K562 (cell line): Measurements from ENCODE around the gene THADA.

ENCODE experiments used
- CREB1 ChIP-seq, 2 experiments: sonication (generic) in 1 of 2; formaldehyde crosslinking in 1 of 2; IDR thresholded peaks; 2 replicates each; pipeline versions ENCODE4 v1.6.1 to v1.8.0; 2012 to 2022; ENCODE audit warnings: inconsistent platforms in 1 of 2, mild to moderate bottlenecking in 1 of 2, missing genetic modification reagents in 1 of 2, moderate library complexity in 1 of 2
- FUS ChIP-seq: fragments of 200-400 bp; formaldehyde crosslinking; optimal IDR thresholded peaks from 2 replicates; pipeline ENCODE3; 2017; ENCODE audit warnings: low read depth, low read length
- NEUROD1 ChIP-seq: fragments of 150-350 bp; IDR thresholded peaks from 2 replicates; pipeline ENCODE4 v1.6.1; 2014; ENCODE audit warnings: borderline replicate concordance, low read length, low read depth; ENCODE audit not compliant: partially characterized antibody
- PHF20 ChIP-seq: fragments of 450-650 bp; IDR thresholded peaks from 2 replicates; pipeline ENCODE4 v1.6.1; 2018; ENCODE audit not compliant: partially characterized antibody
- TF ChIP-seq, protein P1 (sequence below): sonication (generic); formaldehyde crosslinking; IDR thresholded peaks from 2 replicates; pipeline ENCODE4 v1.8.1; 2022; ENCODE audit warnings: missing genetic modification reagents
- TF ChIP-seq, protein P2 (sequence below), 3 experiments: IDR thresholded peaks in 2 of 3; conservative IDR thresholded peaks in 1 of 3; 2 replicates each; pipeline ENCODE4 v1.5.1; 2011 to 2012; ENCODE audit warnings: low read length in 3 of 3, mild to moderate bottlenecking in 3 of 3, control low read depth in 2 of 3, improper control_type of control experiment in 1 of 3, inconsistent platforms in 1 of 3, low read depth in 1 of 3, mixed read lengths in 1 of 3, moderate library complexity in 1 of 3; ENCODE audit not compliant: insufficient read depth in 2 of 3

DNA sequence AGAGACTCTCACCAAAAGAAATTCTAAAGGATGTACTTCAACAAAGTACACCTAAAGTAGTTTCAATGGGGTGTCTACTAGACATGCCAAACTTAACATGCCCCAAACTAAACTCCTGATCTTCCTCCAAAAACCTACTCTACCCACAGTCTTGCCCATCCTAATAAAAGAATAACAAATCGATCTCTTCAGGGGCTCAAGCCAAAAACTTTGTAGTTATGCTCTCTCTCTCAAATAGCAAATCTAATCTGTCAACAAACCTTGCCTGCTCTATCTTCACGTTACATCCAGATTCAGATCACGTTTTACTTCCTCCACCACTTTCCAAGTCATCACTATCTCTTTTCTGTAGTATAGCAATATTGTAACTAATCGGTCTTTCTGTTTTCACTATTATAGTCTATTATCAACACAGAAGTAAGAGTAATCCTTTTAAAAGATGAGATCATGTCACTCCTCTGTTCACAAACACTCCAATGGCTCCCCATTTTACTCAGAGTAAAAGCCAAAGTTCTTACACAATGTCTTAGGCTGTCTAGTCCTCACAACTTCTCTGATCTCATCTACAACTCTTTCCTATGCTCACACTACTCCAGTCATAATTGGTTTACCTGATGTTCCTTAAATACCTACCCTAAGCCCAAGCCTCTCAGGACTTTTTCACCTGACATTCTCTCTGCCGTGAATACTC lies 79.9 kb downstream of the THADA start:
- TF ChIP-seq CREB1 (IDR thresholded peaks at IDR 0.05), result no peak
- TF ChIP-seq CREB1 (CRISPR knock-in tag; IDR thresholded peaks at IDR 0.05), result no peak
- no peak for TF ChIP-seq PHF20
- TF ChIP-seq NEUROD1, result no peak
- TF ChIP-seq, protein P1, sequence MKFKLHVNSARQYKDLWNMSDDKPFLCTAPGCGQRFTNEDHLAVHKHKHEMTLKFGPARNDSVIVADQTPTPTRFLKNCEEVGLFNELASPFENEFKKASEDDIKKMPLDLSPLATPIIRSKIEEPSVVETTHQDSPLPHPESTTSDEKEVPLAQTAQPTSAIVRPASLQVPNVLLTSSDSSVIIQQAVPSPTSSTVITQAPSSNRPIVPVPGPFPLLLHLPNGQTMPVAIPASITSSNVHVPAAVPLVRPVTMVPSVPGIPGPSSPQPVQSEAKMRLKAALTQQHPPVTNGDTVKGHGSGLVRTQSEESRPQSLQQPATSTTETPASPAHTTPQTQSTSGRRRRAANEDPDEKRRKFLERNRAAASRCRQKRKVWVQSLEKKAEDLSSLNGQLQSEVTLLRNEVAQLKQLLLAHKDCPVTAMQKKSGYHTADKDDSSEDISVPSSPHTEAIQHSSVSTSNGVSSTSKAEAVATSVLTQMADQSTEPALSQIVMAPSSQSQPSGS (CRISPR knock-in tag), result no peak
- TF ChIP-seq, protein P2, sequence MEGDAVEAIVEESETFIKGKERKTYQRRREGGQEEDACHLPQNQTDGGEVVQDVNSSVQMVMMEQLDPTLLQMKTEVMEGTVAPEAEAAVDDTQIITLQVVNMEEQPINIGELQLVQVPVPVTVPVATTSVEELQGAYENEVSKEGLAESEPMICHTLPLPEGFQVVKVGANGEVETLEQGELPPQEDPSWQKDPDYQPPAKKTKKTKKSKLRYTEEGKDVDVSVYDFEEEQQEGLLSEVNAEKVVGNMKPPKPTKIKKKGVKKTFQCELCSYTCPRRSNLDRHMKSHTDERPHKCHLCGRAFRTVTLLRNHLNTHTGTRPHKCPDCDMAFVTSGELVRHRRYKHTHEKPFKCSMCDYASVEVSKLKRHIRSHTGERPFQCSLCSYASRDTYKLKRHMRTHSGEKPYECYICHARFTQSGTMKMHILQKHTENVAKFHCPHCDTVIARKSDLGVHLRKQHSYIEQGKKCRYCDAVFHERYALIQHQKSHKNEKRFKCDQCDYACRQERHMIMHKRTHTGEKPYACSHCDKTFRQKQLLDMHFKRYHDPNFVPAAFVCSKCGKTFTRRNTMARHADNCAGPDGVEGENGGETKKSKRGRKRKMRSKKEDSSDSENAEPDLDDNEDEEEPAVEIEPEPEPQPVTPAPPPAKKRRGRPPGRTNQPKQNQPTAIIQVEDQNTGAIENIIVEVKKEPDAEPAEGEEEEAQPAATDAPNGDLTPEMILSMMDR (IDR thresholded peaks at IDR 0.05 in 2 of 3, conservative IDR thresholded peaks at IDR 0.05 in 1 of 3; ENCODE audit: insufficient read depth in 2 of 3, low read depth in 1 of 3, low read length in 3 of 3), result no peak
- TF ChIP-seq FUS, result no peak
